Neural cell (in vitro differentiated cells): ENCODE data around the gene SRI. TPM values are rescaled to one million over a fixed set of nuclear protein-coding genes. Genes with fewer than 3 reads are reported as not detected.

Source experiments
- H2AFZ ChIP-seq: fragments of 200-600, 300-800 bp; sonication (generic), shearing (Covaris generic); 2 replicates; pipeline ENCODE4 v1.6.0; 2014; ENCODE audit warnings: low read depth, mild to moderate bottlenecking, antibody characterized with exemption, low read length, moderate library complexity
- H3F3A ChIP-seq: fragments of 200-600 bp; shearing (Covaris generic); 2 replicates; pipeline ENCODE4 v1.6.1; 2016; ENCODE audit warnings: mild to moderate bottlenecking, moderate library complexity, mixed read lengths, antibody characterized with exemption, low read length; ENCODE audit not compliant: insufficient read depth, poor library complexity, severe bottlenecking
- H3K27ac ChIP-seq: fragments of 200-600, 300-800 bp; sonication (generic), shearing (Covaris generic); 2 replicates; pipeline ENCODE4 v1.5.1; 2014; ENCODE audit warnings: mild to moderate bottlenecking, low read length, moderate library complexity
- H3K27me3 ChIP-seq: fragments of 300-800, 200-600 bp; sonication (generic), shearing (Covaris generic); 2 replicates; pipeline ENCODE4 v1.6.0; 2014; ENCODE audit warnings: mild to moderate bottlenecking, low read depth, low read length, moderate library complexity; ENCODE audit not compliant: insufficient read depth
- H3K36me3 ChIP-seq: fragments of 300-800, 200-600 bp; sonication (generic), shearing (Covaris generic); 2 replicates; pipeline ENCODE4 v1.5.1; 2014; ENCODE audit warnings: mild to moderate bottlenecking, antibody characterized with exemption, low read length, moderate library complexity; ENCODE audit not compliant: insufficient read depth
- H3K4me2 ChIP-seq: fragments of 300-800, 200-600 bp; sonication (generic), shearing (Covaris generic); 2 replicates; pipeline ENCODE4 v1.6.0; 2014; ENCODE audit warnings: mild to moderate bottlenecking, low read length
- H3K4me3 ChIP-seq: fragments of 300-800, 200-600 bp; sonication (generic), shearing (Covaris generic); 2 replicates; pipeline ENCODE4 v1.5.1; 2014; ENCODE audit warnings: mild to moderate bottlenecking, low read length, moderate library complexity
- H3K79me2 ChIP-seq: fragments of 200-600 bp; shearing (Covaris generic); replicated peaks from 2 replicates; pipeline ENCODE4 v1.6.0; 2014; ENCODE audit warnings: mild to moderate bottlenecking, low read length, moderate library complexity; ENCODE audit not compliant: insufficient read depth
- H3K9ac ChIP-seq: fragments of 300-800, 200-600 bp; sonication (generic), shearing (Covaris generic); 2 replicates; pipeline ENCODE4 v1.6.1; 2016; ENCODE audit warnings: mild to moderate bottlenecking, low read length, mixed read lengths
- H3K9me2 ChIP-seq: fragments of 200-600 bp; shearing (Covaris generic); 2 replicates; pipeline ENCODE4 v1.6.1; 2016; ENCODE audit warnings: mild to moderate bottlenecking, low read length, mixed read lengths; ENCODE audit not compliant: insufficient read depth
- H3K9me3 ChIP-seq: fragments of 200-600, 300-800 bp; sonication (generic), shearing (Covaris generic); 2 replicates; pipeline ENCODE4 v1.6.1; 2016; ENCODE audit warnings: mild to moderate bottlenecking, mixed run types, low read length, moderate library complexity, mixed read lengths
- H4K20me1 ChIP-seq: fragments of 200-600 bp; shearing (Covaris generic); 2 replicates; pipeline ENCODE4 v1.6.1; 2016; ENCODE audit warnings: mild to moderate bottlenecking, mixed run types; ENCODE audit not compliant: insufficient read depth
- EP300 ChIP-seq: fragments of 450-650 bp; conservative IDR thresholded peaks from 2 replicates; pipeline ENCODE4 v1.6.1; 2014; ENCODE audit warnings: antibody characterized with exemption, mild to moderate bottlenecking, moderate library complexity; ENCODE audit not compliant: poor library complexity, severe bottlenecking
- EZH2 ChIP-seq: fragments of 200-600, 300-800 bp; shearing (Covaris generic), sonication (generic); IDR thresholded peaks from 2 replicates; pipeline ENCODE4 v1.6.1; 2014; ENCODE audit warnings: antibody characterized with exemption, low read length, borderline replicate concordance, mild to moderate bottlenecking; ENCODE audit not compliant: insufficient read depth, poor library complexity, severe bottlenecking
- MXI1 ChIP-seq: fragments of 450-650 bp; conservative IDR thresholded peaks from 2 replicates; pipeline ENCODE4 v1.6.1; 2014; ENCODE audit warnings: antibody characterized with exemption, mild to moderate bottlenecking; ENCODE audit not compliant: poor library complexity, severe bottlenecking
- POLR2AphosphoS5 ChIP-seq: IDR thresholded peaks from 2 replicates; pipeline ENCODE4 v1.6.1; 2012
- RAD21 ChIP-seq: fragments of 450-650 bp; conservative IDR thresholded peaks from 2 replicates; pipeline ENCODE4 v1.6.1; 2014; ENCODE audit warnings: antibody characterized with exemption, mild to moderate bottlenecking, moderate library complexity
- SMC3 ChIP-seq: fragments of 450-650 bp; conservative IDR thresholded peaks from 2 replicates; pipeline ENCODE4 v1.6.1; 2014; ENCODE audit warnings: antibody characterized with exemption, mild to moderate bottlenecking, moderate library complexity; ENCODE audit not compliant: poor library complexity
- TAF1 ChIP-seq: IDR thresholded peaks from 2 replicates; pipeline ENCODE4 v1.6.1; 2012; ENCODE audit warnings: low read depth
- polyA plus RNA-seq: library from polyadenylated mRNA; depleted of rRNA; stranded (reverse); fragments of >200 nt; gene quantifications from 2 replicates; pipeline ENCODE4 v1.2.3, GENCODE V29; 2014
- TF ChIP-seq, protein P1 (sequence below): fragments of 450-650 bp; IDR thresholded peaks from 2 replicates; pipeline ENCODE4 v1.5.1; 2014; ENCODE audit warnings: antibody characterized with exemption, mild to moderate bottlenecking, moderate library complexity; ENCODE audit not compliant: poor library complexity, severe bottlenecking
- TF ChIP-seq, protein P2 (sequence below): IDR thresholded peaks from 2 replicates; pipeline ENCODE4 v1.6.1; 2012; ENCODE audit warnings: borderline replicate concordance

Gene SRI
- polyA plus RNA-seq, 1 donor from 2014 or later = 97.2 TPM

DNA sequence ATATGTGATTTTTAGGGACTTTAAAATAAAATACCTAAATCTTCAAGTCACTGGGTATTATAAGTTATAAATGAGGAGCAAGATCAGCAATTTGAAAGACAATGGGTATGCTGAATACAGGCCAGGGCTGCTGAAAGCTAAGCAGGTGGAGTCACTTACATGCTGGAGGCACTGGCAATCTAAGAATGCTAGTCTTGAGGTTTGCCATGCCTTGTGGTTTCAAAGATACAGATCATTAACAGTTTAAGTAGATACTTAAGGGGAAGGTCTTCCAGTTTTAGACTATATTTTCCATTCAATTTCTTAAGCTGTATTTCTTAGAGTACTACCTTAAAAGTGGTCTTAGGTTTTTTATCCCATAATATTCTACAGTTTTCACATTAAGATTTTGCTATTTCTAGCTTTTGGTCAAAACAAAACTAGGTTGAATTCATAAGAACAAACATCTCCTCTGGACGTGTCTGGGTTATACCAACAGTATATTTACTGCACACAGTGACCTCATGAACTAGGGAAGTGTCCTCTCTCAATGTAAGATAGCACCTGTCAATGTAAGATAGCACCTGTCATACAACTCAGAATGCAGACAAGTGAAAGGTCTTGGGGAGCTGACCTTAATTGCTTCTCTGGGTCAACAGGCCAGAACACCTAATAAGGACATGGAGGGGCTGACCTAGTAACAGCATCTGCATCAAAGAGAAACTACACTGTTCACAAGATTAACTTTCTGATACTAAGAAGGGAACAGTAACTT lies 2.0 kb downstream of the SRI start:
- H3K9ac ChIP-seq = no peak overlapping the region
- H3K9me2 ChIP-seq = no peaks in the 10 kb centered on the region
- no peak for TF ChIP-seq EP300
- TF ChIP-seq MXI1 = no peak
- no peak for TF ChIP-seq SMC3
- no peak for TF ChIP-seq EZH2
- TF ChIP-seq, protein P1, sequence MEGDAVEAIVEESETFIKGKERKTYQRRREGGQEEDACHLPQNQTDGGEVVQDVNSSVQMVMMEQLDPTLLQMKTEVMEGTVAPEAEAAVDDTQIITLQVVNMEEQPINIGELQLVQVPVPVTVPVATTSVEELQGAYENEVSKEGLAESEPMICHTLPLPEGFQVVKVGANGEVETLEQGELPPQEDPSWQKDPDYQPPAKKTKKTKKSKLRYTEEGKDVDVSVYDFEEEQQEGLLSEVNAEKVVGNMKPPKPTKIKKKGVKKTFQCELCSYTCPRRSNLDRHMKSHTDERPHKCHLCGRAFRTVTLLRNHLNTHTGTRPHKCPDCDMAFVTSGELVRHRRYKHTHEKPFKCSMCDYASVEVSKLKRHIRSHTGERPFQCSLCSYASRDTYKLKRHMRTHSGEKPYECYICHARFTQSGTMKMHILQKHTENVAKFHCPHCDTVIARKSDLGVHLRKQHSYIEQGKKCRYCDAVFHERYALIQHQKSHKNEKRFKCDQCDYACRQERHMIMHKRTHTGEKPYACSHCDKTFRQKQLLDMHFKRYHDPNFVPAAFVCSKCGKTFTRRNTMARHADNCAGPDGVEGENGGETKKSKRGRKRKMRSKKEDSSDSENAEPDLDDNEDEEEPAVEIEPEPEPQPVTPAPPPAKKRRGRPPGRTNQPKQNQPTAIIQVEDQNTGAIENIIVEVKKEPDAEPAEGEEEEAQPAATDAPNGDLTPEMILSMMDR = no peak
- TF ChIP-seq POLR2AphosphoS5 = no peak
- TF ChIP-seq, protein P2, sequence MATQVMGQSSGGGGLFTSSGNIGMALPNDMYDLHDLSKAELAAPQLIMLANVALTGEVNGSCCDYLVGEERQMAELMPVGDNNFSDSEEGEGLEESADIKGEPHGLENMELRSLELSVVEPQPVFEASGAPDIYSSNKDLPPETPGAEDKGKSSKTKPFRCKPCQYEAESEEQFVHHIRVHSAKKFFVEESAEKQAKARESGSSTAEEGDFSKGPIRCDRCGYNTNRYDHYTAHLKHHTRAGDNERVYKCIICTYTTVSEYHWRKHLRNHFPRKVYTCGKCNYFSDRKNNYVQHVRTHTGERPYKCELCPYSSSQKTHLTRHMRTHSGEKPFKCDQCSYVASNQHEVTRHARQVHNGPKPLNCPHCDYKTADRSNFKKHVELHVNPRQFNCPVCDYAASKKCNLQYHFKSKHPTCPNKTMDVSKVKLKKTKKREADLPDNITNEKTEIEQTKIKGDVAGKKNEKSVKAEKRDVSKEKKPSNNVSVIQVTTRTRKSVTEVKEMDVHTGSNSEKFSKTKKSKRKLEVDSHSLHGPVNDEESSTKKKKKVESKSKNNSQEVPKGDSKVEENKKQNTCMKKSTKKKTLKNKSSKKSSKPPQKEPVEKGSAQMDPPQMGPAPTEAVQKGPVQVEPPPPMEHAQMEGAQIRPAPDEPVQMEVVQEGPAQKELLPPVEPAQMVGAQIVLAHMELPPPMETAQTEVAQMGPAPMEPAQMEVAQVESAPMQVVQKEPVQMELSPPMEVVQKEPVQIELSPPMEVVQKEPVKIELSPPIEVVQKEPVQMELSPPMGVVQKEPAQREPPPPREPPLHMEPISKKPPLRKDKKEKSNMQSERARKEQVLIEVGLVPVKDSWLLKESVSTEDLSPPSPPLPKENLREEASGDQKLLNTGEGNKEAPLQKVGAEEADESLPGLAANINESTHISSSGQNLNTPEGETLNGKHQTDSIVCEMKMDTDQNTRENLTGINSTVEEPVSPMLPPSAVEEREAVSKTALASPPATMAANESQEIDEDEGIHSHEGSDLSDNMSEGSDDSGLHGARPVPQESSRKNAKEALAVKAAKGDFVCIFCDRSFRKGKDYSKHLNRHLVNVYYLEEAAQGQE = no peak
- TF ChIP-seq TAF1 = no peak
- no peak for TF ChIP-seq RAD21
- H3K79me2 ChIP-seq = peaks cover 20% of the 10 kb centered on the region
- H3K27me3 ChIP-seq = no peaks in the 10 kb centered on the region
- H3K9me3 ChIP-seq = no peaks in the 10 kb centered on the region
- H2AFZ ChIP-seq = no peak overlapping the region
- peak overlapping the region; percentile 93 for H3K4me3 ChIP-seq
- no peak overlapping the region for H3K27ac ChIP-seq
- H3F3A ChIP-seq = no peaks in the 10 kb centered on the region
- no peaks in the 10 kb centered on the region for H4K20me1 ChIP-seq
- H3K4me2 ChIP-seq = no peak overlapping the region
- no peaks in the 10 kb centered on the region for H3K36me3 ChIP-seq

GRCh38 chr7:88216276-88216675 lies 3.6 kb downstream of the SRI start:
- H3K9me3 ChIP-seq = no peaks in the 10 kb centered on the region
- no peaks in the 10 kb centered on the region for H3K9me2 ChIP-seq
- H3K4me2 ChIP-seq = no peak overlapping the region
- no peaks in the 10 kb centered on the region for H3F3A ChIP-seq
- no peak overlapping the region for H3K4me3 ChIP-seq
- peaks cover 20% of the 10 kb centered on the region for H3K79me2 ChIP-seq
- no peak overlapping the region for H2AFZ ChIP-seq
- no peaks in the 10 kb centered on the region for H3K36me3 ChIP-seq
- H3K27ac ChIP-seq = no peak overlapping the region
- H3K9ac ChIP-seq = no peak overlapping the region
- no peaks in the 10 kb centered on the region for H4K20me1 ChIP-seq
- H3K27me3 ChIP-seq = no peaks in the 10 kb centered on the region
- TF ChIP-seq MXI1 (no peak), EZH2 (no peak), EP300 (no peak), POLR2AphosphoS5 (no peak), SMC3 (no peak), RAD21 (no peak), TAF1 (no peak)
- TF ChIP-seq, protein P1 = no peak
- TF ChIP-seq, protein P2 = no peak
